HG03139 (cell line): ENCODE results near the gene HOXA9.

Experiments used
- ATAC-seq: cut with Tn5 transposase; IDR thresholded peaks from one replicate; pipeline ENCODE4 v1.9.1; 2021; ENCODE audit not compliant: unreplicated experiment

HOXA9 gene

GRCh38 chr7:27166531-27167505 is 1.5 kb upstream of the HOXA9 start:
- ATAC-seq = no peak

GRCh38 chr7:27165996-27166530 is 726 bp upstream of the HOXA9 start:
- no peak for ATAC-seq

- no peak for ATAC-seq
Observed at GRCh38 chr7:27164367-27165088, 809 bp downstream of the HOXA9 start.

- no peak for ATAC-seq
Observed at GRCh38 chr7:27164045-27164366, 1.3 kb downstream of the HOXA9 start.

- ATAC-seq = no peak
Observed at GRCh38 chr7:27163288-27164044, 1.9 kb downstream of the HOXA9 start.

- ATAC-seq = no peak
Observed at GRCh38 chr7:27162561-27163287, 2.6 kb downstream of the HOXA9 start.

- no peak for ATAC-seq
Observed at GRCh38 chr7:27161721-27162560, 3.4 kb downstream of the HOXA9 start.

- no peak for ATAC-seq
Observed at GRCh38 chr7:27161214-27161720, 4.1 kb downstream of the HOXA9 start.

- ATAC-seq = no peak
Observed at GRCh38 chr7:27160546-27161213, 4.7 kb downstream of the HOXA9 start.

- ATAC-seq = no peak
Observed at GRCh38 chr7:27160145-27160545, 5.2 kb downstream of the HOXA9 start.

GRCh38 chr7:27159266-27160144 is 5.8 kb downstream of the HOXA9 start:
- no peak for ATAC-seq

GRCh38 chr7:27158436-27159265 is 6.7 kb downstream of the HOXA9 start:
- no peak for ATAC-seq

- ATAC-seq = no peak
Observed at GRCh38 chr7:27157702-27158431, 7.5 kb downstream of the HOXA9 start.

GRCh38 chr7:27156916-27157701 is 8.2 kb downstream of the HOXA9 start:
- no peak for ATAC-seq

GRCh38 chr7:27156508-27156898 is 8.8 kb downstream of the HOXA9 start, which contains the start of gene HOXA7:
HOXA7 (minus strand) TSS chr7:27156675; CDS start chr7:27156545, 130 bp downstream.
- ATAC-seq = no peak
